ENCODE measurements around the gene CDY1. TPM values are rescaled to one million over a fixed set of nuclear protein-coding genes. Genes with fewer than 3 reads are reported as not detected.
"Not testable (repeated sequence)": the region's sequence is repeated elsewhere in the genome, so short reads cannot be mapped to it uniquely, and the experiment has no call there.

Gene CDY1
- total and polyA plus RNA-seq, 2 experiments from 2014 or later = not detected

GRCh38 chrY:25643024-25643915 is 21.4 kb downstream of the CDY1 start:
- H3K27me3 ChIP-seq (ENCODE audit: insufficient read depth); H3K27ac ChIP-seq (ENCODE audit: low read depth); H3K4me2 ChIP-seq; H3K36me3 ChIP-seq (ENCODE audit: insufficient read depth); H3K9me2 ChIP-seq (ENCODE audit: insufficient read depth); H3K4me3 ChIP-seq; H3K27ac Mint-ChIP-seq; H3K4me3 Mint-ChIP-seq; H3K36me3 Mint-ChIP-seq (ENCODE audit: low read depth); H4K20me1 ChIP-seq (replicated peaks; ENCODE audit: insufficient read depth); H3K4me1 ChIP-seq (ENCODE audit: insufficient read depth); H3K9me3 Mint-ChIP-seq; H3F3A ChIP-seq (replicated peaks; ENCODE audit: low read depth); H3K27me3 Mint-ChIP-seq (ENCODE audit: insufficient read depth, low read depth, poor library complexity); H3K79me2 ChIP-seq (replicated peaks; ENCODE audit: insufficient read depth); ATAC-seq; DNase-seq (ENCODE audit: low spot score); H2AFZ ChIP-seq; H3K4me1 Mint-ChIP-seq: not testable (repeated sequence)

All from GM23338 (cell line).